OCI-LY7 (cell line): ENCODE data around the gene NUTM1. TPM values are rescaled to one million over a fixed set of nuclear protein-coding genes. Genes with fewer than 3 reads are reported as not detected.

Experiments
- BruUV-seq: library from RNA; stranded (reverse); fragments of 400-500 nt; replicated peaks from 2 replicates; lab custom pipeline; 2021; lab: Mats Ljungman, UMichigan
- CTCF ChIA-PET: fragments of 300-600 bp; sonication (Branson Sonifier 250); formaldehyde crosslinking; loops from one replicate; lab custom pipeline; 2022; ENCODE audit warnings: antibody characterized with exemption; ENCODE audit not compliant: unreplicated experiment; lab: Charles Lee
- POLR2A ChIA-PET: fragments of 300-600 bp; sonication (Branson Sonifier 250); formaldehyde crosslinking; loops from one replicate; lab custom pipeline; 2022; ENCODE audit warnings: antibody characterized with exemption; lab: Charles Lee
- DNase-seq: peaks from one replicate; pipeline ENCODE4 v3.0.0-alpha.2; 2015; ENCODE audit warnings: low spot score
- H2AFZ ChIP-seq: fragments of 200-600 bp; sonication (generic), shearing (Covaris generic); 2 replicates; pipeline ENCODE4 v1.6.1; 2014; ENCODE audit warnings: mild to moderate bottlenecking, antibody characterized with exemption, low read length, moderate library complexity
- H3K27ac ChIP-seq: fragments of 200-600 bp; sonication (generic); 2 replicates; pipeline ENCODE4 v1.5.1; 2014; ENCODE audit warnings: mixed run types, low read depth, mild to moderate bottlenecking, moderate library complexity, low read length, inconsistent platforms; ENCODE audit not compliant: poor library complexity, severe bottlenecking
- H3K36me3 ChIP-seq: fragments of 200-600 bp; sonication (generic); 2 replicates; pipeline ENCODE4 v1.6.1; 2014; ENCODE audit warnings: mild to moderate bottlenecking, antibody characterized with exemption, low read length, moderate library complexity, mixed read lengths; ENCODE audit not compliant: insufficient read depth
- H3K4me1 ChIP-seq: fragments of 200-600 bp; sonication (generic); 2 replicates; pipeline ENCODE4 v1.5.1; 2014; ENCODE audit warnings: mild to moderate bottlenecking, low read length; ENCODE audit not compliant: insufficient read depth, poor library complexity, severe bottlenecking
- H3K4me2 ChIP-seq: fragments of 200-600 bp; sonication (generic); 2 replicates; pipeline ENCODE4 v1.6.1; 2014; ENCODE audit warnings: mild to moderate bottlenecking, low read length
- H3K4me3 ChIP-seq: fragments of 200-600 bp; sonication (generic); 2 replicates; pipeline ENCODE4 v1.5.1; 2014; ENCODE audit warnings: mild to moderate bottlenecking, low read depth, low read length; ENCODE audit not compliant: poor library complexity, severe bottlenecking
- H3K79me2 ChIP-seq: fragments of 200-600 bp; sonication (generic); 2 replicates; pipeline ENCODE4 v1.6.1; 2016; ENCODE audit warnings: low read depth, mild to moderate bottlenecking, low read length, moderate library complexity, mixed read lengths; ENCODE audit not compliant: insufficient read depth
- H3K9me2 ChIP-seq: fragments of 200-600 bp; sonication (generic); 2 replicates; pipeline ENCODE4 v1.6.1; 2016; ENCODE audit warnings: mild to moderate bottlenecking, low read length, mixed read lengths; ENCODE audit not compliant: insufficient read depth
- H3K9me3 ChIP-seq: fragments of 200-600 bp; sonication (generic); 2 replicates; pipeline ENCODE4 v1.6.1; 2014; ENCODE audit warnings: mild to moderate bottlenecking, mixed run types, low read length, mixed read lengths
- H4K20me1 ChIP-seq: fragments of 200-600 bp; sonication (generic); 2 replicates; pipeline ENCODE4 v1.6.1; 2014; ENCODE audit warnings: mild to moderate bottlenecking, antibody characterized with exemption, low read length, moderate library complexity, mixed read lengths; ENCODE audit not compliant: insufficient read depth
- EZH2phosphoT487 ChIP-seq: fragments of 200-600 bp; sonication (generic); IDR thresholded peaks from 2 replicates; pipeline ENCODE4 v1.6.1; 2018; ENCODE audit warnings: low read depth, borderline replicate concordance, mild to moderate bottlenecking, mixed run types, antibody characterized with exemption, low read length, moderate library complexity, mixed read lengths
- intact Hi-C: fragments of 100-400 bp; cut with micrococcal nuclease; formaldehyde crosslinking; loops from one replicate; pipeline ENCODE4 v1.10.0; 2022; ENCODE audit not compliant: unreplicated experiment
- total RNA-seq, 2 experiments: library from RNA; depleted of rRNA in 1 of 2; stranded (reverse); fragments of >200 nt in 1 of 2; shearing (Covaris generic) in 1 of 2; gene quantifications; 2 replicates each; pipeline ENCODE4 v1.2.3, GENCODE V29; 2014 to 2022
- TF ChIP-seq, protein P1 (sequence below): fragments of 200-600 bp; sonication (generic); conservative IDR thresholded peaks from 2 replicates; pipeline ENCODE4 v1.5.1; 2014; ENCODE audit warnings: mild to moderate bottlenecking, antibody characterized with exemption, low read length, moderate library complexity, mixed read lengths

Gene NUTM1
- total RNA-seq, 2 experiments from 2014 or later, result not detected

GRCh38 chr15:34304613-34305012 is 38.5 kb upstream of the NUTM1 start:
- no peaks in the 10 kb centered on the region for H3K4me1 ChIP-seq
- H3K27ac ChIP-seq, result no peak overlapping the region
- POLR2A ChIA-PET, result interaction anchor here (0.5 kb wide), 1 partner anchor 82 kb away, joined by 4 read pairs; no protein-coding TSS in a partner anchor
- H3K79me2 ChIP-seq, result no peaks in the 10 kb centered on the region
- H3K36me3 ChIP-seq, result no peaks in the 10 kb centered on the region
- no peaks in the 10 kb centered on the region for H4K20me1 ChIP-seq
- no peaks in the 10 kb centered on the region for H3K9me3 ChIP-seq
- H3K9me2 ChIP-seq, result no peaks in the 10 kb centered on the region
- H3K4me3 ChIP-seq, result no peak overlapping the region
- no TSS peak for BruUV-seq
- no peak overlapping the region for H3K4me2 ChIP-seq
- CTCF ChIA-PET, result no interaction called here
- DNase-seq, result no peak
- H2AFZ ChIP-seq, result no peak overlapping the region
- intact Hi-C loops, result no loop called here
- TF ChIP-seq, protein P1, sequence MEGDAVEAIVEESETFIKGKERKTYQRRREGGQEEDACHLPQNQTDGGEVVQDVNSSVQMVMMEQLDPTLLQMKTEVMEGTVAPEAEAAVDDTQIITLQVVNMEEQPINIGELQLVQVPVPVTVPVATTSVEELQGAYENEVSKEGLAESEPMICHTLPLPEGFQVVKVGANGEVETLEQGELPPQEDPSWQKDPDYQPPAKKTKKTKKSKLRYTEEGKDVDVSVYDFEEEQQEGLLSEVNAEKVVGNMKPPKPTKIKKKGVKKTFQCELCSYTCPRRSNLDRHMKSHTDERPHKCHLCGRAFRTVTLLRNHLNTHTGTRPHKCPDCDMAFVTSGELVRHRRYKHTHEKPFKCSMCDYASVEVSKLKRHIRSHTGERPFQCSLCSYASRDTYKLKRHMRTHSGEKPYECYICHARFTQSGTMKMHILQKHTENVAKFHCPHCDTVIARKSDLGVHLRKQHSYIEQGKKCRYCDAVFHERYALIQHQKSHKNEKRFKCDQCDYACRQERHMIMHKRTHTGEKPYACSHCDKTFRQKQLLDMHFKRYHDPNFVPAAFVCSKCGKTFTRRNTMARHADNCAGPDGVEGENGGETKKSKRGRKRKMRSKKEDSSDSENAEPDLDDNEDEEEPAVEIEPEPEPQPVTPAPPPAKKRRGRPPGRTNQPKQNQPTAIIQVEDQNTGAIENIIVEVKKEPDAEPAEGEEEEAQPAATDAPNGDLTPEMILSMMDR, result no peak
- TF ChIP-seq EZH2phosphoT487, result no peak

GRCh38 chr15:34311563-34311962 is 31.6 kb upstream of the NUTM1 start:
- H4K20me1 ChIP-seq, result no peaks in the 10 kb centered on the region
- ChIA-PET CTCF (no interaction called here), POLR2A (no interaction called here)
- no peaks in the 10 kb centered on the region for H3K79me2 ChIP-seq
- H3K9me3 ChIP-seq, result no peaks in the 10 kb centered on the region
- H3K36me3 ChIP-seq, result no peaks in the 10 kb centered on the region
- H3K4me3 ChIP-seq, result no peak overlapping the region
- intact Hi-C loops, result no loop called here
- no peak overlapping the region for H3K27ac ChIP-seq
- BruUV-seq, result no TSS peak
- H3K4me1 ChIP-seq, result no peaks in the 10 kb centered on the region
- H3K9me2 ChIP-seq, result no peaks in the 10 kb centered on the region
- H2AFZ ChIP-seq, result no peak overlapping the region
- no peak for DNase-seq
- H3K4me2 ChIP-seq, result no peak overlapping the region
- TF ChIP-seq, protein P1, result no peak
- TF ChIP-seq EZH2phosphoT487, result no peak

DNA sequence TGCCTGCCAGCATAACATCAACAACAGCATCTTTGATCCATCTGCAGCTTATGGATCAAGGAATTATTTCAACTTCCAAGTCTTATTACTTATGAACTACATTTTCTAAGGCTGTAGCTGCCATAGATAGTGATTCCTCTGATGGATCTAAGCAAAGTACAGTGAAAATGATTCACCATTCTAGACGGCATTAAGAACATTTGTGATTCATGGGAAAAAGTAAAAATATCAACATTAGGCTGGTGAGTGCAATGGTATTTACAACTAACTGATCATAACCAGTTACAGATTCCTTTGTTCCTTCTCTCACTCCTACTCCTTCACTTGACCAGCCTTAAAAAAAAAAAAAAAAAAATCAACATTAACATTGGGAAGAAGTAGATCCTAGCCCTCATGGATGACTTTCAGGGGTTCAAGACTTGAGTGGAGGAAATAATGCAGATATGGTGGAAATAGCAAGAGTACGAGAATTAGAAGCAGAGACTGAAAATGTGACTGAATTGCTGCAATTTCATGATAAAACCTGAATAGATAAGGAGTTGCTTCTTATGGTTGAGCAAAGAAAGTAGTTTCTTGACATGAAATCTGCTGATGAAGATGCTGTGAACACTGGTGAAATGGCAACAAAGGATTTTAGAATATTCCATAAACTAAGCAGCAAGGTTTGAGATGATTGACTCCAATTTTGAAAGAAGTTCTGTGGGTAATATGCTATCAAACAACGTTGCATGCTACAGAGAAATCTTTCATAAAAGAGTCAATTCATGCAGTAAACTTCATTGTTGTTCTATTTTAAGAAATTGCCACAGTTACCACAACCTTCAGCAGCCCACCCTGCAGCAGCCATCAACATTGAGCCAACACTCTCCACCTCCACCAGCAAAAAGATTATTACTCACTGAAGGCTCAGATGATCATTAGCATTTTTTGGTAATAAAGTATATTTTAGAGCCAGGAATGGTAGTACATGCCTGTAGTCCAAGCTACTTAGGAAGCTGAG is 28.3 kb upstream of the NUTM1 start:
- H3K9me2 ChIP-seq, result no peaks in the 10 kb centered on the region
- peaks cover 7% of the 10 kb centered on the region for H3K4me1 ChIP-seq
- DNase-seq, result no peak
- H3K27ac ChIP-seq, result no peak overlapping the region
- no peaks in the 10 kb centered on the region for H3K9me3 ChIP-seq
- H3K79me2 ChIP-seq, result no peaks in the 10 kb centered on the region
- TF ChIP-seq EZH2phosphoT487, result no peak
- TF ChIP-seq, protein P1, result no peak
- intact Hi-C loops, result no loop called here
- H2AFZ ChIP-seq, result no peak overlapping the region
- no TSS peak for BruUV-seq
- no peak overlapping the region for H3K4me3 ChIP-seq
- H3K36me3 ChIP-seq, result no peaks in the 10 kb centered on the region
- no peaks in the 10 kb centered on the region for H4K20me1 ChIP-seq
- ChIA-PET CTCF (no interaction called here), POLR2A (interaction anchor here (0.7 to 0.9 kb wide), 2 partner anchors 13 to 15 kb away, joined by 3 to 4 read pairs; no protein-coding TSS in a partner anchor)
- no peak overlapping the region for H3K4me2 ChIP-seq
